Measurements from ENCODE around the gene LAMA2. TPM values are rescaled to one million over a fixed set of nuclear protein-coding genes. Genes with fewer than 3 reads are reported as not detected.

The LAMA2 gene
- total and polyA plus RNA-seq, 2 of the 8 experiments (the other 6 are each of a cell fraction or from before 2014, with no cell fraction given) = 1.3 to 3.8 TPM

- Histone ChIP-seq H3K18ac (ENCODE audit: extremely low read depth, low read length) (no peak overlapping the region), H3K23ac (ENCODE audit: insufficient read length) (no peak overlapping the region), H2BK12ac (ENCODE audit: low read depth, low read length) (no peak overlapping the region), H2BK15ac (ENCODE audit: low read length) (no peak overlapping the region), H3K4me2 (ENCODE audit: insufficient read depth in 1 of 2, low read depth in 2 of 2, low read length in 2 of 2) (no peak overlapping the region), H3K56ac (replicated peaks; ENCODE audit: insufficient read length, low read depth, low read length) (no peak overlapping the region), H2AFZ (ENCODE audit: low read length) (no peak overlapping the region), H2BK20ac (ENCODE audit: low read length) (no peak overlapping the region), H3K27ac (ENCODE audit: low read depth, low read length) (no peak overlapping the region), H2BK120ac (replicated peaks; ENCODE audit: low read depth, low read length) (no peak overlapping the region), H3K27me3 (replicated peaks in 1 of 4; ENCODE audit: control insufficient read depth in 3 of 4, extremely low read depth in 1 of 4, insufficient read depth in 3 of 4, low read length in 3 of 4) (peaks cover 0 to 4% (median 2%) of the 10 kb centered on the region in 4 experiments; a peak in 3 of 7 replicates), H2BK5ac (ENCODE audit: low read depth, low read length) (no peak overlapping the region), H3K36me3 (ENCODE audit: control insufficient read depth in 2 of 4, insufficient read depth in 4 of 4, low read length in 3 of 4) (no peaks in the 10 kb centered on the region), H4K5ac (ENCODE audit: insufficient read length, low read depth, low read length) (no peak overlapping the region), H3K9ac (replicated peaks in 1 of 4; ENCODE audit: extremely low read depth in 1 of 4, low read depth in 3 of 4, low read length in 3 of 4) (no peak overlapping the region), H3K4me1 (replicated peaks in 1 of 4; ENCODE audit: control insufficient read depth in 3 of 4, insufficient read depth in 4 of 4, low read length in 3 of 4) (no peaks in the 10 kb centered on the region; a peak in 1 of 7 replicates), H3K23me2 (ENCODE audit: low read depth, low read length) (no peaks in the 10 kb centered on the region), H3K14ac (ENCODE audit: insufficient read length) (no peak overlapping the region), H3K79me1 (ENCODE audit: low read depth, low read length) (no peaks in the 10 kb centered on the region), H3K9me3 (ENCODE audit: insufficient read depth in 2 of 2, low read depth in 1 of 2, low read length in 1 of 2) (no peaks in the 10 kb centered on the region), H4K20me1 (replicated peaks in 1 of 2; ENCODE audit: control insufficient read depth in 1 of 2, insufficient read depth in 2 of 2, low read length in 2 of 2) (no peaks in the 10 kb centered on the region), H4K91ac (replicated peaks; ENCODE audit: insufficient read length, low read length) (no peak overlapping the region), H2AK5ac (ENCODE audit: low read depth, low read length) (no peak overlapping the region), H3K79me2 (ENCODE audit: control insufficient read depth in 1 of 2, insufficient read depth in 2 of 2, low read length in 2 of 2) (no peaks in the 10 kb centered on the region), H3K4me3 (ENCODE audit: extremely low read depth in 1 of 4, insufficient read depth in 2 of 4, low read depth in 3 of 4, low read length in 4 of 4) (no peak overlapping the region), H4K8ac (ENCODE audit: extremely low read depth, insufficient read depth, low read length) (no peak overlapping the region), H3K4ac (replicated peaks; ENCODE audit: insufficient read length, low read depth, low read length) (no peak overlapping the region)
- CTCF ChIA-PET (ENCODE audit: partially characterized antibody) = no interaction called here
- POLR2A ChIA-PET (ENCODE audit: partially characterized antibody) = no interaction called here
- no peak for DNase-seq (ENCODE audit: low read depth in 1 of 2, low spot score in 2 of 2)
- FAIRE-seq = no peak
- WGBS, 2 experiments (ENCODE audit: extremely low coverage in 1 of 2, insufficient coverage in 1 of 2, insufficient read length in 1 of 2, insufficient replicate concordance in 2 of 2, low coverage in 1 of 2, low lambda C conversion rate in 2 of 2, missing lambda C conversion rate in 1 of 2) = 82% methylated on average over 1 of the region's 1 CpG; no CpG with 5 or more reads in 1 of the 2 experiments
- TF ChIP-seq NANOG (IDR thresholded peaks at IDR 0.05; ENCODE audit: insufficient read depth, low read depth, low read length, poor library complexity, severe bottlenecking) (no peak), JUND (IDR thresholded peaks at IDR 0.05; ENCODE audit: low read length) (no peak), RAD21 (IDR thresholded peaks at IDR 0.05 in 1 of 2, conservative IDR thresholded peaks at IDR 0.05 in 1 of 2; ENCODE audit: low read depth in 2 of 2, low read length in 2 of 2) (no peak)
Measured at GRCh38 chr6:129031051-129031599, 148.2 kb downstream of the LAMA2 start.
